ENCODE data around the gene NFIX.

Gene NFIX

GRCh38 chr19:13060964-13061927 lies 66.0 kb downstream of the NFIX start:
- H3K27ac ChIP-seq: peak overlapping the region; percentile 78
- peak; percentile 95 for TF ChIP-seq CTCF (conservative IDR thresholded peaks at IDR 0.05)

- H3K27ac ChIP-seq: peak overlapping the region; percentile 78
- no peak for TF ChIP-seq CTCF (conservative IDR thresholded peaks at IDR 0.05)
Observed at GRCh38 chr19:13062317-13062716, 67.0 kb downstream of the NFIX start.

- TF ChIP-seq CTCF (conservative IDR thresholded peaks at IDR 0.05): no peak
- H3K27ac ChIP-seq: peak overlapping the region; percentile 78
Observed at GRCh38 chr19:13063461-13064091, 68.3 kb downstream of the NFIX start.

- no peak for TF ChIP-seq CTCF (conservative IDR thresholded peaks at IDR 0.05)
- H3K27ac ChIP-seq: peak overlapping the region; percentile 78; the same call in 1 of the 2 replicates
Observed at GRCh38 chr19:13064092-13064489, 68.8 kb downstream of the NFIX start.

GRCh38 chr19:13066226-13066625 lies 71.0 kb downstream of the NFIX start:
- no peak for TF ChIP-seq CTCF (conservative IDR thresholded peaks at IDR 0.05)
- peak overlapping the region; percentile 78 for H3K27ac ChIP-seq

GRCh38 chr19:13066933-13067807 lies 71.9 kb downstream of the NFIX start:
- TF ChIP-seq CTCF (conservative IDR thresholded peaks at IDR 0.05): no peak
- peak overlapping the region; percentile 20; the same call in 1 of the 2 replicates for H3K27ac ChIP-seq
